HCT116 (cell line): ENCODE data around the gene GRIN2A. TPM values are rescaled to one million over a fixed set of nuclear protein-coding genes. Genes with fewer than 3 reads are reported as not detected.
A peak's percentile ranks its signal among the peaks of the same experiment; 100 is the strongest.

Source experiments
- ATAC-seq: fragments of 200-7000 bp; cut with Tn5 transposase; 2 replicates; pipeline ENCODE4 v1.9.1; 2020; ENCODE audit warnings: mild to moderate bottlenecking, moderate library complexity
- BruUV-seq: library from RNA; stranded (reverse); fragments of 400-500 nt; replicated peaks from 2 replicates; lab custom pipeline; 2021; lab: Mats Ljungman, UMichigan
- CTCF ChIA-PET: fragments of 300-600 bp; sonication (Branson Sonifier 250); formaldehyde crosslinking; loops from one replicate; lab custom pipeline; 2021; ENCODE audit warnings: antibody characterized with exemption; lab: Charles Lee
- POLR2A ChIA-PET: fragments of 300-600, 350-600 bp; sonication (Branson Sonifier 250); formaldehyde crosslinking; loops from one replicate; lab custom pipeline; 2021; ENCODE audit warnings: antibody characterized with exemption; lab: Charles Lee
- RAD21 ChIA-PET, 2 experiments: fragments of 300-600 bp; sonication (Branson Sonifier 250); formaldehyde crosslinking; loops; one replicate each; lab custom pipeline; 2023; ENCODE audit warnings: low total read pairs in 2 of 2; ENCODE audit not compliant: uncharacterized antibody in 2 of 2, unreplicated experiment in 2 of 2, low non-redundant PET in 1 of 2; lab: Charles Lee
- DNase-seq: peaks from one replicate; pipeline ENCODE4 v3.0.0-alpha.2; 2010; ENCODE audit warnings: low read depth, low spot score
- H2AFZ ChIP-seq: fragments of 200-600 bp; shearing (Covaris generic), sonication (generic); 2 replicates; pipeline ENCODE4 v1.6.1; 2017; ENCODE audit warnings: low read depth, mixed run types, mixed read lengths, antibody characterized with exemption, low read length; ENCODE audit not compliant: poor library complexity, severe bottlenecking
- H3K27ac ChIP-seq: 2 replicates; pipeline ENCODE4 v1.5.1; 2012; ENCODE audit warnings: low read depth, low read length
- H3K27me3 ChIP-seq: fragments of 200-600 bp; sonication (generic); 2 replicates; pipeline ENCODE4 v1.6.1; 2016; ENCODE audit warnings: mixed run types, low read length, mixed read lengths; ENCODE audit not compliant: insufficient read depth
- H3K36me3 ChIP-seq, 2 experiments: fragments of 200-500 bp in 1 of 2; fragments of 200-600 bp in 1 of 2; sonication (Bioruptor generic) in 1 of 2; sonication (generic) in 1 of 2; 2 replicates each; pipeline versions ENCODE4 v1.5.1 to v1.6.1; 2014 to 2016; ENCODE audit warnings: low read length in 2 of 2, inconsistent platforms in 1 of 2, mixed read lengths in 1 of 2, mixed run types in 1 of 2; ENCODE audit not compliant: insufficient read depth in 2 of 2, control insufficient read depth in 1 of 2
- H3K4me1 ChIP-seq, 2 experiments: fragments of 200-600 bp in 1 of 2; sonication (generic) in 1 of 2; 2 replicates each; pipeline versions ENCODE4 v1.5.1 to v1.6.1; 2012 to 2017; ENCODE audit warnings: low read length in 2 of 2, inconsistent platforms in 1 of 2, mild to moderate bottlenecking in 1 of 2, mixed read lengths in 1 of 2, mixed run types in 1 of 2, moderate library complexity in 1 of 2; ENCODE audit not compliant: insufficient read depth in 2 of 2, control insufficient read depth in 1 of 2
- H3K4me2 ChIP-seq: fragments of 200-600 bp; sonication (generic); 2 replicates; pipeline ENCODE4 v1.6.1; 2017; ENCODE audit warnings: mixed run types, low read length, mixed read lengths
- H3K4me3 ChIP-seq, 2 experiments: fragments of 200-600 bp in 1 of 2; sonication (generic) in 1 of 2; replicated peaks in 1 of 2; 2 replicates each; pipeline ENCODE4 v1.5.1; 2011 to 2016; ENCODE audit warnings: low read length in 2 of 2, control low read depth in 1 of 2, low read depth in 1 of 2, mild to moderate bottlenecking in 1 of 2, mixed read lengths in 1 of 2, mixed run types in 1 of 2
- H3K79me2 ChIP-seq: fragments of 200-600 bp; sonication (generic); 2 replicates; pipeline ENCODE4 v1.6.1; 2017; ENCODE audit warnings: mild to moderate bottlenecking, mixed run types, low read length, moderate library complexity, mixed read lengths; ENCODE audit not compliant: insufficient read depth
- H3K9ac ChIP-seq: fragments of 200-600 bp; sonication (generic); 2 replicates; pipeline ENCODE4 v1.6.1; 2016; ENCODE audit warnings: low read length, mixed read lengths
- H3K9me2 ChIP-seq: fragments of 200-600 bp; sonication (generic), shearing (Covaris generic); 2 replicates; pipeline ENCODE4 v1.6.1; 2017; ENCODE audit warnings: mixed run types, mild to moderate bottlenecking, moderate library complexity; ENCODE audit not compliant: insufficient read depth
- H3K9me3 ChIP-seq, 2 experiments: fragments of 200-500 bp in 1 of 2; fragments of 200-600 bp in 1 of 2; sonication (Bioruptor generic) in 1 of 2; sonication (generic) in 1 of 2; 2 replicates each; pipeline ENCODE4 v1.6.1; 2014 to 2017; ENCODE audit warnings: low read length in 2 of 2, mixed read lengths in 2 of 2, inconsistent platforms in 1 of 2, low read depth in 1 of 2, mild to moderate bottlenecking in 1 of 2, mixed run types in 1 of 2, moderate library complexity in 1 of 2; ENCODE audit not compliant: control insufficient read depth in 1 of 2, insufficient read depth in 1 of 2
- H4K20me1 ChIP-seq: fragments of 200-600 bp; sonication (generic), shearing (Covaris generic); 2 replicates; pipeline ENCODE4 v1.6.1; 2017; ENCODE audit warnings: mixed run types, mild to moderate bottlenecking, moderate library complexity; ENCODE audit not compliant: insufficient read depth
- CEBPB ChIP-seq: IDR thresholded peaks from 2 replicates; pipeline ENCODE4 v1.6.1; 2012; ENCODE audit warnings: low read depth
- CTCF ChIP-seq, 3 experiments: fragments of 200-600 bp in 1 of 3; sonication (generic) in 1 of 3; IDR thresholded peaks in 2 of 3; conservative IDR thresholded peaks in 1 of 3; 2 replicates each; pipeline ENCODE4 v1.5.1; 2012 to 2017; ENCODE audit warnings: low read depth in 2 of 3, low read length in 2 of 3, antibody characterized with exemption in 1 of 3, borderline replicate concordance in 1 of 3, control low read depth in 1 of 3, mild to moderate bottlenecking in 1 of 3, mixed read lengths in 1 of 3, mixed run types in 1 of 3, moderate library complexity in 1 of 3; ENCODE audit not compliant: insufficient read depth in 1 of 3
- EZH2 ChIP-seq: fragments of 200-600 bp; sonication (generic); IDR thresholded peaks from 2 replicates; pipeline ENCODE4 v1.6.1; 2017; ENCODE audit warnings: antibody characterized with exemption, mixed run types
- EZH2phosphoT487 ChIP-seq: fragments of 200-600 bp; IDR thresholded peaks from 2 replicates; pipeline ENCODE4 v1.6.1; 2018; ENCODE audit warnings: antibody characterized with exemption, borderline replicate concordance
- MAX ChIP-seq: IDR thresholded peaks from 2 replicates; pipeline ENCODE4 v1.6.1; 2012
- POLR2AphosphoS5 ChIP-seq: IDR thresholded peaks from 2 replicates; pipeline ENCODE4 v1.6.1; 2011; ENCODE audit warnings: mild to moderate bottlenecking, low read depth, low read length, moderate library complexity
- SIN3A ChIP-seq: IDR thresholded peaks from 2 replicates; pipeline ENCODE4 v1.6.1; 2012; ENCODE audit warnings: low read depth
- SP1 ChIP-seq: IDR thresholded peaks from 2 replicates; pipeline ENCODE4 v1.6.1; 2012; ENCODE audit warnings: low read depth
- SRF ChIP-seq: IDR thresholded peaks from 2 replicates; pipeline ENCODE4 v1.6.1; 2012; ENCODE audit warnings: low read depth
- TCF7L2 ChIP-seq: IDR thresholded peaks from 2 replicates; pipeline ENCODE4 v1.7.0; 2011; ENCODE audit warnings: borderline replicate concordance, inconsistent platforms; ENCODE audit not compliant: insufficient read depth, insufficient read length; ENCODE audit errors: extremely low read depth
- ZBTB33 ChIP-seq: IDR thresholded peaks from 2 replicates; pipeline ENCODE4 v1.6.1; 2011; ENCODE audit warnings: mild to moderate bottlenecking, low read length, moderate library complexity; ENCODE audit not compliant: insufficient replicate concordance; ENCODE audit errors: extremely low read depth
- ZFX ChIP-seq: fragments of 450-650 bp; IDR thresholded peaks from 2 replicates; pipeline ENCODE4 v1.6.1; 2017
- ZNF274 ChIP-seq: fragments of 200-500 bp; sonication (Bioruptor generic); IDR thresholded peaks from 2 replicates; pipeline ENCODE4 v1.6.1; 2014; ENCODE audit warnings: mild to moderate bottlenecking, low read depth, low read length, inconsistent platforms
- intact Hi-C: fragments of 100-400 bp; cut with micrococcal nuclease; formaldehyde crosslinking; loops from 2 replicates; pipeline ENCODE4 v1.10.0; 2022
- total RNA-seq: library from RNA; stranded (reverse); gene quantifications from one replicate; pipeline ENCODE4 v1.2.1, GENCODE V29; 2021; ENCODE audit not compliant: unreplicated experiment

Gene GRIN2A
- total RNA-seq, 1 experiment from 2014 or later: 0.02 TPM

GRCh38 chr16:10136916-10137315 lies 45.3 kb downstream of the GRIN2A start:
- Histone ChIP-seq H3K4me3 (no peak overlapping the region), H3K9ac (no peak overlapping the region), H3K9me2 (no peaks in the 10 kb centered on the region), H3K36me3 (no peaks in the 10 kb centered on the region), H3K9me3 (no peaks in the 10 kb centered on the region)
- ATAC-seq: no peak
- intact Hi-C loops: no loop called here
- TF ChIP-seq CTCF (IDR thresholded peaks at IDR 0.05 in 2 of 3, conservative IDR thresholded peaks at IDR 0.05 in 1 of 3; ENCODE audit: borderline replicate concordance in 1 of 3, insufficient read depth in 1 of 3, low read depth in 2 of 3, low read length in 2 of 3) (0 out of 6 replicates have a peak, but pooled peaks of 1 of the 3 experiments have one; percentile 9), SIN3A (no peak), ZFX (no peak), CEBPB (no peak), MAX (no peak), SRF (no peak), TCF7L2 (no peak)
- TF ChIP-seq, all 23 proteins: peak for 1
- Histone ChIP-seq H3K4me1 (no peaks in the 10 kb centered on the region), H3K27me3 (peaks cover 24% of the 10 kb centered on the region), H4K20me1 (no peaks in the 10 kb centered on the region), H3K4me2 (no peak overlapping the region), H2AFZ (no peak overlapping the region), H3K79me2 (no peaks in the 10 kb centered on the region), H3K27ac (no peak overlapping the region)
- ChIA-PET RAD21 (no interaction called here), POLR2A (no interaction called here), CTCF (no interaction called here)
- BruUV-seq: no TSS peak
- no peak for DNase-seq

- H3K4me2 ChIP-seq: no peak overlapping the region
- H3K36me3 ChIP-seq: no peaks in the 10 kb centered on the region
- H3K79me2 ChIP-seq: no peaks in the 10 kb centered on the region
- intact Hi-C loops: no loop called here
- POLR2A ChIA-PET: no interaction called here
- H2AFZ ChIP-seq: no peak overlapping the region
- ATAC-seq (no peak), DNase-seq (no peak)
- no peak overlapping the region for H3K4me3 ChIP-seq
- H3K9ac ChIP-seq: no peak overlapping the region
- H3K9me2 ChIP-seq: no peaks in the 10 kb centered on the region
- RAD21 ChIA-PET: no interaction called here
- no peak overlapping the region for H3K27ac ChIP-seq
- H3K4me1 ChIP-seq: no peaks in the 10 kb centered on the region
- H4K20me1 ChIP-seq: no peaks in the 10 kb centered on the region
- BruUV-seq: no TSS peak
- no peaks in the 10 kb centered on the region for H3K9me3 ChIP-seq
- CTCF ChIA-PET: no interaction called here
- H3K27me3 ChIP-seq: peaks cover 42% of the 10 kb centered on the region
- TF ChIP-seq ZBTB33 (no peak), MAX (no peak), SP1 (no peak), TCF7L2 (no peak), EZH2phosphoT487 (no peak), ZNF274 (no peak), EZH2 (no peak), POLR2AphosphoS5 (no peak)
Observed at GRCh38 chr16:10130538-10130937, 51.7 kb downstream of the GRIN2A start.
